Stimulated activated CD8-positive, alpha-beta memory T cell treated with anti-CD3 and anti-CD28 coated beads, Interleukin-12 subunit alpha, Interleukin-12 subunit beta, amount 100 ng/mL, for 24 hours (primary cell): Measurements from ENCODE around the gene FBXW7.

Experiments used
- DNase-seq: peaks from one replicate; pipeline ENCODE4 v3.0.0-alpha.2; 2020; ENCODE audit errors: extremely low read depth

Gene FBXW7

DNA sequence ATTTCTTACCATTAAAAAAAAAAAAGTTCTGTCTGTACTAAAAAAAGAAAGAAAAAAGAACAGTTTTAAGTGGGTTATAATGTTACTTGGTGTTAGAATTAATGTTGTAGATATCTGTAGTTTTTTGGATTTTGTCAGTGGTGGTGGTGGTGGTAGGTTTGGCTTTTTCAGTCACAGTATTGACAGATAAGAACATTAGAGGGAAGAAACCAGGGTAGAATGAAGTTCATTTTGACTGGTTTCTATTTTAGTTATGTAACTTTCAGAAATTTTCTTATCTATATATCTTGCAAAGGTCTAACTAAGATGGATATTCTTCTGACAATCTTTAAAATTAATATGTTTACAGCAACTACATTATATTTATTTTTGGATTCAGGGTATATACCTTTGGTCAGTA lies 105.4 kb downstream of the FBXW7 start:
- DNase-seq: no peak

DNA sequence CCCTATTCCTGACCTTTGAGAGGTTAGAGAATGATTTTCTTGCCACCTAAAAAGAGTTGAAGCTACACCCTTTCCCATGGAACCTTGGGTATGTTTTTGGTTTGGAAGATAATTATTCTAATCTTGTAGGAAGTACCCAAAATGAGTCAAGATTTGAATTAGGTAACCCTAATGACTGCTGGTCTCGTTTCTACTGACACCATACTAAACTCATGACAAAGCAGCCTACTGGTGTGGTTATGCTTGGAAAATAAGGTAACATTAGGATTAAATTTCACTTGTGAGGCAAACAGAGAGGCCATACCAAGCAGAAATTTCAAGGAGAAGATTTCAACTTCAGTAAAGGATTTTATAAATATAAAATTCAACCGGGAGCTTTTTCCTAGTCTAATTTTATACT lies 107.9 kb downstream of the FBXW7 start:
- no peak for DNase-seq

DNA sequence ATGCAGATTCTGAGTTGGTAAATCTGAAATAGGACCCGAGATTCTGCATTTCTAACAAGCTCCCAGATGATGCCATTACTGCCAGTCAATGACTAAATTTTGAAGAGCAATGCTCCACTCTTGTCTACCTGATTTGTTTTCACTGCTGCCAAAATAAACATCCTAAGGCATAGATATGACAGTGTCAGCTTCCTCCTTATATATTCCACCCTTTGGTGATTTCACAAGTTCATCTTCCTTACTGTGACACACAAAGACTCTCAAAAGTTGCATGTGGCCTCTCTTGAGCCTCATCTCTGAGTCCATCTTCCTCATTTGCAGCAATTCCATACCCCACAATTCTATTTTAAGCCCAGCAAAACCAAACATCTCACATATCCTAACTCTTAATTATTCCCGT lies 110.9 kb downstream of the FBXW7 start:
- no peak for DNase-seq

DNA sequence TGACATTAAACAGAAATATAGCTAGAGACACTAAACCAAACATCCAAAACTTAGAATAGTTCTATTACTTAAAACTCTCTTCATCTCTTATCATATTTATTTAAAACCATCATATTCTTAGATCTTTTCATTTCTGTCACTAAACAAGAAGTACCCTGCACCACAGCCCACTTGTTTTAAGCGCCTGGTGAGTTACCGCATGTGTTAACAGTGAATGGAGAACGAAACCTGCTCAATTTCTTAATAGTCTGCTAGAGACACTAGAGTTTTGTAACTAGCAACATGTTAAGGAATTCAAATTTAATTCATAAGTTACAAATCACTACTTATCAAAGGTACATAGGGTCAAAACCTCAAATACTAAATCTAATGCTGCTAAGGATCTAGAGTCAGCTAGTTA lies 111.5 kb downstream of the FBXW7 start:
- DNase-seq: no peak

DNA sequence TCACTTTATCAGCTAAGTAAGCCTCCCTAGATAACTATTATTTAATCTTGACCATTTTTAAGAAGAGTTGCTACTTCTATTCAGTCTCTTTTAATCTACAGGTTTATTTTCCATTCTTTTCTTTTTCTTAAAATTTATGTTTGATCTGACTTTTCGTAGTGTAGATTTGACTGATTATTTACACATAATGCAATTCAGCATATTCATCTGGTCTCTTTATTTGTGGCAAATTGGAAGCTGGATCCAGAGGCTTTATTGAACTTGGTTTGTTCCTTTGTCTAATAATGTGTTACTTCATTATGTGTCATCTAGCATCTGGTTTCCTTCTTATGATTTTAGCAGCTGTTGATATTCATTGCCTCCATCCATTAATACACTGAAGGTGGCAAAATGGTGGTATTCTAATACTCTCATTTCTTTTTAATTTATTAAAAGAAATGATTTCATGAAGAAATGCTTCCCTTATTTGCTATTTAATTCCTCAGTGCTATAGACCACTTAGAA lies 113.0 kb downstream of the FBXW7 start:
- no peak for DNase-seq

DNA sequence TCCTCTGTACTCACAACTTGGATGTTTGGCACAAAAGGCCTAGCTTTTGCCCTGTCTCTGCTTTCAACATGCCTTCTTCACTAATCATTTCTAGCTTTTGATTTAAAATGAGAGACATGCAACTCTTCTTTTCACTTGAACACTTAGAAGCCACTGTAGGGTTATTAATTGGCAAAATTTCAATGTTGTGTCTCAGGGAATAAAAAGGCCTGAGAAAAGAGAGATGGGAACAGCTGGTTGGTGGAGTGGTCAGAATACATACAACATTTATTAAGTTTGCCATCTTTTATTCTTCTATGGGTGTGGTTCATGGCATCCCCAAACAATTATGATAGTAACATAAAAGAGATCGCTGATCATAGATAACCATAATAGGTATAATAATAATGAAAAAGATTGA lies 114.3 kb downstream of the FBXW7 start:
- no peak for DNase-seq

DNA sequence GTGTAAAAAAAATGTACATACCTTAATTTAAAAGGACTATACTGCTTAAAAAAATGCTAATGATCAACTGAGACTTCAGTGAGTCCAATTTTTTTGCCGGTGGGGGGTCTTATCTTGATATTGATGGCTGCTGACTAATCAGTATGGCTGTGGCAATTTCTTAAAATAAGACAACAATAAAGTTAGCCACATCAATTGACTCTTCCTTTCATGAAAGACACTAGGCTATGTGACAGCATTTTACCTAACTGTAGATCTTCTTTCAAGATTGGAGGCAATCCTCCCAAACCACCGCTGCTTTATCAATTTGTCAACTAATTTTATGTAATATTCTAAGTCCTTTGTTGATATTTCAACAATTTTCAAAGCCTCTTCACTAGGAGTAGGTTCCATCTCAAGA lies 116.1 kb downstream of the FBXW7 start:
- DNase-seq: no peak

DNA sequence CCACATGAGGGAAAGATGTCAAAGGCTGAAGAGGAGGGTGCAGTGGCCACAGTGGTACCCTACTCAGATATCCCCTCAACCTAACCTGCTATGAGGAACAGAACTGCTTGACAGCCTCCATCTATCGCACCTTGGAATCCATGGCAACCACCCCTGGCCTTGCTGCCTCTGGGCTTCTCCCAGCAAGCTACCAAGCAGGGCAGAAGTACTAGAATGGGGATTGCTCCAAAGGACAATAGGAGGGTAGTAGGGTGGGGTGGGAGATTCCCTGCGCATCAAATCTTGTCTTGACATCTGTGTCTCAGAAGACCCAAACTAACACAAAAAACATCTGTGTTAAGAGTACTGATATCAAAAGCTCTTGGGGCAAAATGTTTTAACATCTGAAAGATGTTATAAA lies 118.2 kb downstream of the FBXW7 start:
- no peak for DNase-seq

DNA sequence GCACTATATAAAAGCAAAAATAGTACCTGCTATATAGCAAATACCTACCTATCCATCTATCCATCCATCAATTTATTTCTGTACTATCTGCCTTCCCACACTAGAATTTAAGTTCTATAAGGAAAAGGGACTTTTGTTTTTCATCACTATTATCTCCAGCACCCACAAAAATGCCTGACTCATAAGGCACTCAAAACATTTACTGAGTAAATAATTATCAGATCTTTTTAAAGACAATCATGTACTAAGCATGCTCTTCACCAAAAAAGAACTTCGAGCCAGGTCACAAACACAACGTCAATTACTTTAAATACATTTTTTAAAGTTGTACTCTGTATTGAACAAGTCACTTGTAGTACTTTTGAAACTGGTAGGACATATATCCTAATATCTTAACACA lies 119.9 kb downstream of the FBXW7 start:
- no peak for DNase-seq

DNA sequence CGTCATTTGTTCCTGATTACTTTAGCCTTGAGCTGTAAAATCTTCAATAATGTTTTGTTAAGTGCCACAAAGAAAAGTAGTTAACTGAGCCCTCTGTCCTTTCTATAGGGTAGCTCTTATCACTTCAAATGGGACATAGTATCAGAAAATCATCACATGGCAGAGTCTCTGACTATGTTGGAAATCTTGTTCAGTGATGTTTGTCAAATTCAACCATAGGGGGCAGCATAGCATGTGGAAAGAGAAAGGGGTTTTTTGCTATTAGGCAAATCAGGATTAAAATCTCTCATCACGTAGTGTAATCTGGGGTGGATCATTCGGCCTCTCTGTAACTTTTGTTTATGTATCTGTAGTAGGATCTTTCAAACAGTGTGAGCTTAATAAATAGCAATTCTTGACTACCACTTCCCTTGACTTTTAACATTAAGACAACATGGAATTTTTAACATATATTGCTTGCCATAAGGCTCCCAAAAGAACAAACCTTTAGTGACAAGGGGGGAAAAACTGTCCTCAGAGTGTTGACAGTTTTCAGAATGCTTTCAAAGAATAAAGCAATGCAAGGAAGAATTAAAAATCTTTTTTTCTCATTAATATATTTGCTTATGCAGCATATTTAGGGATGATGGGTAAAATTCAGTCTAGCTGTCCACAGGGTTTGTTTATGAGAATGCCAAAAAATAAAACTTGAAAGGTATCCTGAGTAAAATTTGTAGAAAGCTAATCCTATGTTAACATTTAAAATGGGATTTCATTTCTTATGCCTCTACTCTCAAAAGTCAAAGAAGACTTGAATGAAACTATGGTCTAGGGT lies 127.2 kb downstream of the FBXW7 start:
- DNase-seq: no peak

DNA sequence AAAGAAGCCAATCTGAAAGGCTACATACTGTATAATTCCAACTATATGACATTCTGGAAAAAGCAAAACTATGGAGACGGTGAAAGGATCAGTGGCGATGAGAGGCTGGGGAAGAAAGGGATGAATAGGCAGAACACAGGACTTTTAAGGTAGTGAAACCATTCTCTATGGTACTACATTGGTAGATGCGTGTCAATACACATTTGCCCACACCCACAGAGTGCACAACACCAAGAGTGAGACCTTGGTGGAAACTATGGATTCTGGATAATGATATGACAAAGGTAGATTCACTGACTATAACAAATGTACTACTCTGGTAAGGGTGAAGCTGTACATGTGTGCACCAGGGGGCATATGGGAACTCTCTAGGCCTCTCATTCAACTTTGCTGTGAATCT lies 134.5 kb downstream of the FBXW7 start:
- no peak for DNase-seq

DNA sequence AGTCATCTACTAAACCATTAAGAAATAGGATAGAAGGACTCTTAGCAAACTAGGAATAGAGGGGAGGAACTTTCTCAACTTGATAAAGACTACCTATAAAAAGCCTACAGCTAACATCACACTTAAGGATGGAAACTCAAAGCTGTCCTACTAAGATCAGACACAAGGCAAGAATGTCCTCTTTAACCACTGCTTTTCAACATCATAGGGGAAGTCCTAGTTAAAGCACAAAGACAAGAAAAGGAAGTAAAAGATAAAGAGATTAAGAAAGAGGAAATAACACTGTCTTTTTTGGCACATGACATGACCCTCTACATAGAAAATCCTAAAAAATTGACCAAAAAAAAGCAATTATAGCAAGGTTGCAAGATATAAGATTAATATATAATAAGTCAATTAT lies 136.6 kb downstream of the FBXW7 start:
- no peak for DNase-seq

DNA sequence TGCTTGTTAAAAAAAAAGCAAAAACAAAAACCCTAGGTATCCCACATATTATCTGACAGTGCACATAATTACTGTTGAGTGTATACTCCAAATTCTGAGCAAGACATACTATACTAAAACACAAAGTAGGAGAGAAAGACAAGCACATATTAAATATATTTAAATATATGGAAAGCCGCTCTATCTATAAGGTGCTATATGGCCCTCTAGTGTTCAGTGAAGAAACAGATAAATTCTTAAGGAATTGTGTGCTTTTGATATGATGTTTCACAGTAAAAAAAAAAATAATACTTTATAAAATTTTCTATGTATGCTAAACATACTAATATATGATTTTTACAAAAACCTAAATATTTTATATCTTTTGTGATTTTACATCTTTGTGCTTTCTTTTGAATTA lies 137.8 kb downstream of the FBXW7 start:
- no peak for DNase-seq

DNA sequence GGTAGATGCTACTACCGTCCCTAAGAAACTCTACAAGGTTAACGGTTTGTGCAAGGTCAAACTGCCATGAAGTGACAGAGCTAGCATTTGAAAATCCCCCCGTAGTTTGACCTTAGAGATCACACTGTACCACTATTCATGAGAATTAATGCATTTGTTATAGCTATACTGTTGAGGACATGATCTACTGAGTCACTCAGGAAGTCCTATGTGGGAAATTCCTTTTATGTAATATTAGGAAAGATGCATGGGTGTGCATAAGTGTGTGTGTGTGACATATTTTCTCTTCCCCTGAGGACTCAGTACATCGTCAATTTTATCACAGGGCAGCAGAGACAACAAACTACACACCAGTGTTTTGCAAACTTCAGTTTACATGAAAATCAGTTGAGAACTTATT lies 141.1 kb downstream of the FBXW7 start:
- DNase-seq: no peak

DNA sequence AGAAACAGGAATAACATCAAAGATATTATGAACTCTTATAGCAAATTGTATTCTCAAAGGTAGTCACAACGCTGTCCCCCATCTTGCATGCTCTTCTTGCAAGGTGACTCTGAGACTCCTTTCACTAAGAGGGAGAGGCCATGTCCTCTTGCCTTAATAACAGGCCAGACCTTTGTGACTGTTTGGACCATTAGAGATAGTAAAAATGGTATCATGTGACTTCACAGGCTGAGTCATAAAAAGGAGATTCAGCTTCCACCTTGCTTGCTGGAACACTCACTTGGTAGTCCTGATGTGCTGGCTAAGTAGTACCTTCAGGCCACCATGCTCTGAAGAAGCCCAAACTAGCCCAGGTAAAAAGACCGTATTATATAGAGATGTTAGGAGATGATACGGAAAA lies 143.8 kb downstream of the FBXW7 start:
- no peak for DNase-seq

DNA sequence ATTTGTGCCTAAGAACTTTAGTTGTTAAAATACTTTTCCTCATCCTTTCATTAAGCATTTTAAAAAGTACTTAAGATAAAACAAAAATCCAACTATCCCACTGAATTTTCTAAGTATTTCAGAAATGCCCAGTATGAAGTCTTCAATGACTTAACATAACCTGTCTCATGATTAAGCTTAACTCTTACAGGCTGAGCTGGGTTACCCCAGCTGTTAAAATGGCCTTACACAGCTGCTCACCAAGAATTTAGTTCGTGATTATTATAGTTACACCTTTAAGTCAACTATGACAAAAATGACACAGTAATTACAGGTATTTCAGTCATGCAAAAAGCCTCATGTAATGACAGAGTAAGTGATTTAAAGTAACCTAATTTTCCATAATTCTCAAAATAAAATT lies 145.7 kb downstream of the FBXW7 start:
- DNase-seq: no peak

DNA sequence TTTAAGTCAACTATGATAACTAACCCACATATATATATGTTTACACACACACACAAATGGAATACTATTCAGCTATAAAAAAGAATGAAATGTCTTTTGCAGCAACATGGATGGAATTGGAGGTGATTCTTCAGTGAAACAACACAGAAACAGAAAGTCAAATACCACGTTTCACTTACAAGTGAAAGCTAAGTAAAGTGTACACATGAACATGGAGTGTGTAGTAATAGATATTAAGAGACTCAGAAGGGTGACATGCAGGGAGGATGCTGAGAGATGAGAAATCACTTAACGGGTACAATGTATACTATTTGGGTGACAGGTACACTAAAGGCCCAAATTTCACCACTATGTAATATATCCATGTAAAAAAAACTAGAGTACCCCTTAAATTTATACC lies 146.5 kb downstream of the FBXW7 start:
- no peak for DNase-seq

DNA sequence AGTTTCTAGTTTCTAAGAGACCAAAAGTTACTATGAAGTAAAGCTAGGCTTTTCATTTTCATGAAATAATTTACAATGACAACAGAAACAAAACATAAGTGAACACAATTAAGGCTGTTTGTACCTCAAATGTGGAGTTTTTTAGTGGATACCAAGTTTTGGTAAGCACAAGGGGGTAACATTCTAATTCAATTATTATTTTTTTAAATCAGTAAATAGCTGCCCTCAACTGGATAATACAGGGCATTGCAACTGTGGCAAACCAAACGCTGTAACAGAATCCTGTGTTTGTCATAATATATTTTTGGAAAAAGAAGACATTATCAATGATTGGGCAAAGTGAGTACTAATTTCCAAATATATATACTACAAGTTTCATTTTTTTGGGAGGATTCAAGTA lies 150.3 kb downstream of the FBXW7 start:
- DNase-seq: no peak

DNA sequence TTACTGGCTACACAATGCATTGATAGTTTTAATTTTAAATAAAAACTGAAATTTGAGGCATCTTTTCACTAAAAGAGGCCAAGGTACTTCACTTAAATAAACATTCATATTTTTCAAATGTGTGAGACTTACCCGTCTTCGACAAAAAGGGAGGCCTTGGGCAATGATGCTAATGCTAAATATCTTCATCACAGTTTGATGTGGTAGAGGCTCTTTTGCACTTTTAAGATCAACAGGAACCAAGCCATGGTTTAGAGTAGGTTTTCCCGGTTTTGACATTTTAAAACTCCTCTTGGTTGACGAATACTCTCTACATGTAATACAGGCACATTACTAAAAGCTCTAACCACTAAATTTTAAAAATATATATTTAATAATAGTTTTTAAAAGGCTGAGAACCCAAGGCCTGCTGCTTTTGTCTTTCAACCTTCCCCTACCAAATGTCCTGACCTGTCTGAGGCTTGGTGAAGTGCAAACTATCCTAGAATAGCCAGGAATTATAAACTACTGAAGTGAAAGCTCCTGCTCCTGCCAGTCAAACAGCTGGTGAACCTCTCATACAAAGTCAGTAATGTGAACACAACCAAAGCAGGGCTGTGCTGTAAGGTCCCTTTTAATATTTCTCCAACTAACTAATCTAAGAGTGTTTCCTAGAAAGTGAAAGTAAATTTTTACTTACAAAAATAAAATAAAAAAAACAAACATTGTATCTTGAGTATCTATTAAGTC lies 153.7 kb downstream of the FBXW7 start:
- DNase-seq: no peak

DNA sequence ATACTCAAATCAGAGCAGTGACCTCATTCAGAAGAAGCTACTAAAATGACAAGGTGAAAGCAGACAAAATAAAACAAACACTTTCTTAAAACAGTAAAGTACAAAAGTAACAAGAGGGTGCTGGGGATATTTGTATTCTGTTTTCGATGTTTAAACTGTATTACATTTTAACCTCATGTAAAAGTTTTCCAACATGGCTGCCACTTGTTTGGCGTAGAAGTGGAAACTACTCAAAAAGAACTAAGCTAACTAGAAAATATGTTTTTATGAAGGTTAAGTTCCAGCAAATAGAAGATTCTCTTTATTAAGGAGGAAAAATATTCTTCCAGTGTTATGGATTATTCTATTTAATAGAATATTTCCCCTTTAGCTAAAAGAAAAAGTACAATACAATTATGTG lies 155.0 kb downstream of the FBXW7 start:
- no peak for DNase-seq

DNA sequence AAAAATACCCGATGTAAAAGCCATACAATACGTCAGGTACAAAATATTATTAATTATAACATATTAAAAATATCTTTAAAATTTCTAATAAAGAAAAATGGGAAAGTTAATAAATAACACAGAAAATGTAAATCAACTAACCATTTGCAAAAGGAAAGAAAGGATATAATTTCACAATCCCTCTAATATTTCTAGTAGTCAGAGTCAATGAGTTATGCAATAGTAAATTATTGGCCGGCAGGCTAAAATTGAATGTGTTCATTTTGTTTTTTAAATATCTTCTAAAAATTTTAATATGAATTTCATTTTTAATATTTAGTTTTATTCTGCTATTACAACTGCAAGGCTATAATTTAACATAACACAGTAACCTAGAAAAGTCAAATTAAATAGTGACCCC lies 155.7 kb downstream of the FBXW7 start:
- DNase-seq: no peak

DNA sequence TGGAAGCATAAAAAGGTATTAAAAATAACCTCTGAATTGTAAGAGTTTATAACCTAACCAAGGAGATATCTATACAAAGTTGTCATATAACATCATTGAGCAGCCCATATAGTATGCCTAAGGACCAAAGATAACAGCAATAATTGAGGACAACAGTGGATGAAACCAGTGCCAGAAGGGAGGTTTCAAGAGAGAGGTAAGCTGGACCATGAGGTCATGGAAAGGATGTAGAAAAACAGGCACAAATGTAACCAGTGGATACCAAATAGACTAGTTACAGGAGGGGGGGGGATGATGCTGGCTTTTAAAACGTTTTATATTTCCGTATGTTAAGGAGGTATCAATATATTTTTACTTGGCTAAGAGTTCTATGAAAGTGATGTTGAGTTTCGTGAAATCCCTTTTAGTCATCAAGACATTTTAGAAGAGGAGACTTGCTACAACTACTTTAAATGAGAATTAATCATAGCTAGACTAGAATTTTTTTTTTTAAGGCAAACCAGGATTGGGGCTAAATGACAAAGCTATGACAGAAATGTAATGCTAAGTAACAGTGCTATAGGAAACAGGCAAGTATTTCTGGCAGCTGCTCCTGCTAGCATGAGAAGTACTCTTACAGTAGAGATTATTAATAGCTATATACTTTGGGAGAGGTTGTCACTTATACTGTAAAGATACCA lies 161.1 kb downstream of the FBXW7 start:
- no peak for DNase-seq

DNA sequence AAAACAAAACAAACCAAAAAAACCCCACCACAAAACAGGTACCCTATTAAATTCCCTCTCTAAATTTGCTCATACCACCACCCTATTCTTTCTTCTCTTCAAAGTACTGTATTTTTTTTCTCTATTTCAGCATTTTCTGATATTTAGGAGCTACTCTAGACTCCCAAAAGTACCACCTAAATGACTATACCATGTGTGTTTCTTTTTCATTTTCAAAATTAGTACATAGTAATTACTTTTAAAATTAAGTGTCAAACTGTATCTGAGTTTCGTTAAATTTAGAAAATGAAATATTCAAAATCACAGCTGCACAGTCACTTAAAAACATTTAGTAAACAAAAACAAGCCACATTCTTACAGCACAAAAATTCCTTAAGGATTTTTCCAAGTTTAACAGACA lies 161.7 kb downstream of the FBXW7 start:
- DNase-seq: no peak
